ENCODE results near the gene SMIM14.

SMIM14 gene

GRCh38 chr4:39502019-39502663, 136.5 kb downstream of the SMIM14 start:
- peak; percentile 21 for DNase-seq (ENCODE audit: low read depth, low spot score)

- DNase-seq (ENCODE audit: low read depth, low spot score) = no peak
These were observed 140.0 kb downstream of the SMIM14 start for GRCh38 chr4:39498727-39499020.

GRCh38 chr4:39497909-39498726, 140.5 kb downstream of the SMIM14 start:
- no peak for DNase-seq (ENCODE audit: low read depth, low spot score)

All from brain pericyte (primary cell).